HUDEP-2 (cell line): ENCODE results near the gene ARSB.
"Not testable (repeated sequence)": the region's sequence is repeated elsewhere in the genome, so short reads cannot be mapped to it uniquely, and the experiment has no call there.

Experiments
- DNase-seq, 76 experiments: peaks; one replicate each; lab custom pipeline; 2025; ENCODE audit not compliant: unreplicated experiment in 76 of 76; lab: John Stamatoyannopoulos, UW

ARSB gene

DNA sequence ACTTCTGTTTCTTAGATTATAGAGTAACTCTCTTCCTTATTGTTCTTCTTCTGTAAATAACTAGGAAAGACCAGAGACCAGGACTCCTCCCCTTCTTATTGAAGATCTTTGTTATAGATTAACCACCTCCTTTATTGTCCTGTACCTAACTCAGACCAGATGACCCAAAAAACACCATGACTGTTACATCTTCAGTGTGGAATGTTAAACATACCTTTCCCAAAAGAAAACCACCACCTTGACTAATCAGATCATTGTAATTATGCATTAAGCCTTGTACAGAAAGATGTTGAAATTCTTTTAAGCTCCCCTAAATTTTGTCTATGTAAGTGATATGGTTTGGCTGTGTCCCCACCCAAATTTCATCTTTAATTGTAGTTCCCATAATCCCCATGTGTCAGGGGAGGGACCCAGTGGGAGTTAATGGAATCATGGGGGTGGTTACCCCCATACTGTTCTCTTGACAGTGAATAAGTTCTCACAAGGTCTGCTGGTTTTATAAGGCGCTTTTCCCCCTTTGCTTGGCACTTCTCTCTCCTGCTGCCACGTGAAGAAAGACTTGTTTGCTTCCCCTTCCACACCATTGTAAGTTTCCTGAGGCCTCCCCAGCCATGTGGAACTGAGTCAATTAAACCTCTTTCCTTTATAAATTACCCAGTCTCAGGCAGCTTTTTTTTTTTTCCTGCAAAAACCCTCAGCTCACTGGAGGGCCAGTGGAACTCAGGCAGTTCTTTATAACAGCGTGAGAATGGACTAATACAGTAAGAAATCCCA is 26.3 kb downstream of the ARSB start:
- DNase-seq: no peak

DNA sequence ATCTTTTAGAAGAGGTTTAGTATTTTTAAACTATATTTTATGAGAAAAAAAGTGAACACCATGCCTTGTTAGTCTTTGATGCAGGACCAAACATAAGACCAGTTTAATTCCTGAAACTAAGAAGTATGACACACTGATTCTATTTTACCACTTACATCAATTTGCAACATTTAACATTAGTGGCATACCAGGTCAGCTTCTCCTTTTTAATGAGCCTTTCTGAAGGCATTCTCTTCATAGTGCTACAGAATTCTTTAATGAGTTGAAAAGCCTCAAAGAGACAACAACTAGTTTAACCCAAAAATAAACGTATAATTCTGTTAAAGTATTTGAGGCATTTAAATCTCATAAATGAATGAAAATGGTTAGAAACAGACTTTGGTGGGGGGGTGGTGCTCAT is 28.2 kb downstream of the ARSB start:
- no peak for DNase-seq

DNA sequence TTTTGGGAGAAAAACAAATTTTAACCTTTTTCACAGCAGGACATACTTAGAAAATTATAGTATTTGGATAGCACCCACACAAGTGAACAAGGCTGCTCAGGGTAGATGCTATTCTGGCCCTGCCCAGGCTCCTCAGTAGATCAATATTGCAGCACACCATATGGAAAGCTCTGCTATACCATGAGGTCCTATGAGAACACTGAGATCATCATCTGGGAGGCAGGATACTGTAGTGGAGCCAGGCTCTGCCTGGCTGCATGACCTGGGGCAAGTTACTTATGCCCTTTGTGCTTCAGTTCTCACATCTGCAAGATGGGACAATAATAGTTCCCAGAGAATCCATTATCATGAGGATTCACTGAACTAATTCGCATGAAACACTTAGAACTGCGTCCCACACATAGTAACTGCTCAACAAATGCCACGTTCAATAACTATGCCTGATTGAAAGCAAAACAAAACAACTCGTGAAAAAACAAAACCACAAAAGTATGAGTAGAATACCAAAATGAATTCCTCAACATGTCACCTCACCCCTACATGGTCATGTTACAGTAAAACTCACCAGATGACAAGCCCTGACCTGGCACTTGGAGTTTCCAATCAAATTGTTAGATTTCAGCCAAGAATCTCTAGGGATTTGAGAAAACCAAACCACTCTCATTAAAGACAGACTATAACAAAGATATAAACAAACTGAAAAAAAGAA is 31.9 kb downstream of the ARSB start:
- no peak for DNase-seq

DNA sequence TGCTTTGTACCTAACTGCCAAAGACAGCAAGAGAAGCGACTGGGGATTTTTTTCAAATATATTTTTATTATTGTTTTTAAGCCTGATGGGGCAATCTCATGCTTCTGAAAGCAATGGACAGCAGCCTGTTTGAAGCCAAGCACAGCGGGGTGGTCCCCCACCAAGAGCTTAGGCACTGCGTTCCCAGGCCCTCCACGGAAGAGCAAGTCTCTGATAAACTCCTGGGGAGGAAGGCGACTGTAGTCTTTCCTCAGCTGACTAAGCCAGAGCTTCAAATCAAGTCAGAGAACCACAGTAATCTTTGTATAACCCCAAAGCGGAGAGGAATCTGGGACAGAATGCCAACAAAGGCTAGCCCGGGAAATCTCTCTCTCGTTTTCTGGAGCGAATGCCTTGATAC is 54.4 kb downstream of the ARSB start:
- DNase-seq: no peak

DNA sequence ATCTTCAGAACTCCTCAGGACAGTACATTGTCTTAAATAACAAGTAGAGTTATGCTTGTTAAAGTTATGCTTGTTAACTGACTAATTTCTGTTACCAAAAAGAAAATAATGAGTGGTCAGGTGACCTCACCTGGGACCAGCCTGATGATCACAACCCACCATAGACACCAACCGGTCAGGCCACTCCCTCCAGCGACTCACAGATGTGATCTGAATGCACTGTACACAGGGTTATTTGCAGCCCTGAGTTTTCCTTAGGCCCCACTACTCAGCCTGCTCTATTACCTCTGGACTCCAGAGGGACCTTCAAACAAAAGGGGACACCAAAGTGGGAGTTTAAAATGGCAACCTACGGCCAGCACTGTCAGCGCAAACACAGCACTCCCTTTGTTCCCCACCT is 55.3 kb downstream of the ARSB start:
- DNase-seq: no peak

DNA sequence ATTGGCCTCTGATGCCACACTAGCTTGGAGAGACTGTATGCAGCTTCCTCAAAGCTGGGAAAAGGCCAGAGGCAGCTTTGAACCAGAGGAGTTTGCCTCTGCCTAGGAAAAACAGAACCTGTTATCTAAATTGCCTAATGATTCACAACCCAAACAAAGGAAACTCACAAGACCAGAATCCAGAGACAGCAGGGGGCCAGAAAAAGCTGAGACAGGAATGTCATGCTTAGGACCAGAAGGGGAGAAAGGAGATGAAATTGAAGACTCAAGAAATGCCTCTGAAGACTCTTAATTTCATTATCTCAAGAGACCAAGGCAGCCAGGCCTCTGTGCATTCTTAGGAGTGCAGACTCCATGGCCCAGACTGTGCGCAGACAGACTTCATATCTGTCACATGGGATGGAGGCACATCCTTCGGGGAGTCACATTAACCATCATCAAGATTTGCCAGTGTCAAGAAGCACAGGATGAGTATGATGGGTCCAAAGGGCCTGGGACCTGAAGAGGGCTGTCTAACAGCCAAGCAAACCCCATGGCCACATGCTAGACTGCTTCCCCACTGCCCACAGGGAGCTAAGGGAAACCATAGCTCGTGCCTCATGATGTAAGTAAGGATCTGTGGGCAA is 57.3 kb downstream of the ARSB start:
- DNase-seq: no peak

DNA sequence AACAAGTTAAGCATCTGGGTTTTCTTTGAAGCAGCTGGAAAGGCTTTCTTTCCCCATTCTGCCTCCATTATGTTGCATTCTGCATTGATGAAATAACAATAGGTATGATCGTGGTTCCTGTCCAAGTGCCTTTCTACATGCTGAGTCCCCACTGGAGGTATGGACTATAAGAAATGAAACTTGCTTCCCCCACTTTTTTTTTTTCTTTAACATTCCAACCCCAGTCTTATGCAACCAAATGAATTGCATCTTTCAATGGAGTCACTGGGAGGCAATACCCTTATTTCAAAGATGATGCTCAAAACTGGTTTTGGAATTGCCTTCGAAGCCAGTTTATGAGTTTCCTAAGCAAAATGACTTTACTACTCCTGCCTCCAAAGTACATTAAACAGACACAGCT is 58.9 kb downstream of the ARSB start:
- no peak for DNase-seq

DNA sequence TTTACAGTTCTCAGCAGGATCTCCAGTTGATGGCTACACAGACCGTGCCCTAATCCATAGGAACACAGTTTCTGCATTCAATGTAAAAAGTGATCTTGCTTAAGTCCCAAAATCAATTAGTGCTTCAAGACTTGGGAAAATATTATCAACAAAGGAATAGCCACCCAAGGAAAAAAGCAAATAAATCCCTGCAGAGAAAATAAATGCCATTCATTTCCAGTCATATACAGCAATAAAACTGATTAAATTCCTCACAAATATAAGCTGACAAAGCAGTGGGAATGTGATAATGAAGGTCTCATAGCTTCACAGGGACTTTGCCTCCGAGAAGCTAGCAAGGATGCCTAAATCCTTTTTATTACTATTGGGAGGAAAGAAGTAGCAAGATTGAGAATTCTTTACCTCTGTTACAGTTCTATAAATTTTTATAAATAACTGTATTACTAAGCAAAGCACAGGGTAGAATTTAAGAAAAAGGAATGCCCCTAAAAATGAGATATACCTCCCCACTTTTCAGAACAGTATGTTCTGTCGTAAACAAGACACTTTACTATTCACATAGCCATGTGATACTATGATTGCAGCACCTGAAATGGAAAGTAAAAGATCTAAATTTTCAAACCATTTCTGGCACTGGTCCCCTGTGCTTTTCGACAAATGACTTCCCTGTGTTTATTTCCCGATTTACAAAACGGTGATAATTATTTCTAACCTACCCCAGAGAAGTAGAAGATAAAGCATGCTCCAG is 59.8 kb downstream of the ARSB start:
- no peak for DNase-seq

DNA sequence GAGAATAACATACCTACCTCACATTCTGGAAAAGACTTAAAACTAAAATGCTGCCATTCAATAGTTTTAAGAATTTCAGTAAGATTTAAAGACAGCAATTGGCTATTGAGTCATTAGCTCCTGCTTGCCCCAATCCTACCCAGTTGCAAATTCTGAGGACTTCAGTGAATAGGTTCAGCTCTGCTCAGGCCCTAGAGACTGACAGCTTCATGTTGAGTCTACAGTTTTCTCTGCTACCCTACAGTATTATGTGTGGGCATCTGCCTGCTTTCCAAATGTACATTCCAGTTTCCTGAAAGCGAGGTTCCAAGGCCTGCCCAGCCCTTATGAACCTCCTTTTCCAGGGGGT is 61.5 kb downstream of the ARSB start:
- DNase-seq: no peak

DNA sequence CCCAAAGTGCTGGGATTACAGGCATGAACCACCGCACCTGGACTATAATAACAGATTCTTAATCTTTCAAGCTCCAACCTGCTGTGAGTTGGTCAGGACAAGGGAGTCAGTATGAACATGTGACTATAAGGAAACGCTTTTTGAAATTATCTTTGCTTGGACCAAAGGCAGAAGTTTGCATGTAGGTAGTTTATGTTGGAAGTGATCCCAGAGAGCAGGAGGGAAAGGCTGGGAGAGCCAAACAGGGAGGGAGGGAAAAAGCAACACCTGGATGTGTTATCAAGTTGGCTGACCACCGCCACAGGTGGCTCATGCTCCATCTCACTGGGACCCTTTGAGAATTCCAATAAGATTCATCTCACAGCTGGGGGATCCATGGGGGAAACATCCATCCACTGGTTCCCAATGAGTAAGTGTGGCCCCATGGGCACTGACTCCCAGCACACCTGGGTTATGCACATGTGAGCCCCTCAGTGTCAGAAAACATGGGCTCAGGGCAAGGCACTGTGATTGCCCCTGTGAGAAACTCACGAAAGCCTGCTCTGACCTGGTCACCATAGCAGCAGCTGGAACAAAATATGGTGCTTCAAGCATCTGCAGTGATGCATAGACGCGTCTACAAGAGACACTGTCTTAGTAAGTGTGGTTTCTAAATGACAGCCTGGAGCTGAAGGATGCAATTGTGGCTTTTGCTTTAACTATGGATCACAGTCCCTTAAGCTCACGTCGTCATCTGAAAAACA is 62.1 kb downstream of the ARSB start:
- DNase-seq: no peak

DNA sequence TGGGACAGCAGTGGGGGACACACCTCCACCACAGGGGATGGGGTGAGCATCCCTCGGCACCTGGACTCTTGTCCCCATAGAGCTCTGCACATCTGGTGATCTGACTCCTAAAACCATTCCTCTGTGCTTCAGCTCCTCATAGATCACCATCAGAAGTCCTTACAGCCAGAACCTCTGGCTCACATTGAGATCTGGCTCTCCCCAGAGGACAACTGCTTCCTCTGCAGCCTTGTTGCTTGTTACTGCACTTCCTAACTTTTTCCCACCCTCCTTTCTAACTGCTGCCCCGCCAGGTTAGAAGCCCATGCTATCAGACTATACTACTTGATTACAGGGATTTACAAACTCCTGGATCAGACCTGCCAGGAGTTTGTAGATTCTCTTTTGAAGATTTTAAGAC is 64.5 kb downstream of the ARSB start:
- DNase-seq: no peak

DNA sequence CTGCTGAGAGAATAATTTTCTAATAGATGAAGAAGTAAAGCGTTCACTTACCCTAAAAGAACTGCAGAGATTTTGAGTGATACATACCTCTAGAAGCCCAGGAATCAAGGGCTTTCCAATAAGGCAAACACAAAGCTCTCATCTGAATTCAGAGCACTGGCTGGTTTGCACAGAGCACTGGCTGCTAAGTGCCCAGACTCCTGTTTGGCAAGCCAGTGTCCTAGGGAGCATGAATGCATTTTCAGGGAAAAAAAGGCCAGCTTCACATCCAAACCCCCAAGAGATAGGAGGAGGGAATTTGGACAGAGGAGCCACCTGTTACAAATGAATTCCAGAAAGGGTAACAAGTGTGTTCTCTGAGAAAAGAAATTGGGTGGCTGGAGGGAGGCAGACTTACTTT is 65.3 kb downstream of the ARSB start:
- no peak for DNase-seq

DNA sequence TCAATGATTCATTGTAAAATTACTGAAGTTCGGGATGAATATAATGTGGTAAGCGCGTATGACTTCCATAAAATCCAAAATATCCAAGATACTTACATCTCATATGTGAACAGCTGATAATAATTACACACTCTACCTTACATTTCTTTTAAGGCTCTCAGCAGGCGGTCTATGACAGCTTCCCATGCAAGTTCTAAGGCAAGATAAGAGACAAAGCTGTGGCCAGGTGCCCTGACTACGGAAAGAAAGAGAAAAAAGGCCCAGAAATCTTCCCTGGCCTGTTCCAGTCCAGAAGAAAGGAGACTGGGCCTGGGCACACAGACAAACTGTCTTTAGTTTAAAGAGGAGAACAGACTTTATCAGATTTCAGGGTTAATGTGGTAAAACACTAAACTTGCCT is 69.1 kb downstream of the ARSB start:
- DNase-seq: no peak

DNA sequence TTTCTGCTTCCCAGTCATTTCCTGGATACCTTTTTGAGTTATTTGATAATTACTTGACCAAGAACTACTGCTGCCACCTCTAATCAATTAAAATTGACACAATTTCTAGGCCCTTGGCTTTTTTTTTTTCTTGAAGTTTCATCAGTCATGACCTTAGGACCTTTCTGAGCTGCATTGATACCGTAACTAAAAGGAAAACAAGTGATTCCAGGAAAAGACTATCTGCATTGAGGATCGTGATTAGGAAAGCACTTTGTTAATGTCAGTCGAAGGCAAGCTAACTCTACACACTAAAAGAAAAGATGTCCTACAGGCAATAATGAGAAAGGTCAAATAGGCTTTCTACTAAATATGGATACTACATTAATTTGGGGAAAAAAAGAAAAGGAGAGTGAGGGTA is 69.9 kb downstream of the ARSB start:
- no peak for DNase-seq

DNA sequence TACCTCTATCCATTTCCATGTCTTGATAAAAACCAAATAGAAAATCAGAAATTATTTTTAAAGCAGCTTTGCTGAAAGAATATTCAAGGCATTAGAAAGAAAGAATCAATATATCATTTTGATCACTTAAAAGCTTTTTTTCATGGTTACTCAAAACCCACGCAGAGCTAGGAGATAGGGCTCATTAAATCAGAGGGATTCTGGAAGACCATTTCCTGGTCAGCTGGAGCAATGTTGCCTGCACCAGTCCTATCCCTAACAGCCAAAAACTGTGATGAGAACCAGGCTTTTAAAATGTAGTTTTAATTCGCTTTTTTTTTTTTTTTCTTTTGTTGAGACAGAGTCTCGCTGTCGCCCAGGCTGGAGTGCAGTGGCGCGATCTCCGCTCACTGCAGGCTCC is 72.3 kb downstream of the ARSB start:
- DNase-seq: no peak

DNA sequence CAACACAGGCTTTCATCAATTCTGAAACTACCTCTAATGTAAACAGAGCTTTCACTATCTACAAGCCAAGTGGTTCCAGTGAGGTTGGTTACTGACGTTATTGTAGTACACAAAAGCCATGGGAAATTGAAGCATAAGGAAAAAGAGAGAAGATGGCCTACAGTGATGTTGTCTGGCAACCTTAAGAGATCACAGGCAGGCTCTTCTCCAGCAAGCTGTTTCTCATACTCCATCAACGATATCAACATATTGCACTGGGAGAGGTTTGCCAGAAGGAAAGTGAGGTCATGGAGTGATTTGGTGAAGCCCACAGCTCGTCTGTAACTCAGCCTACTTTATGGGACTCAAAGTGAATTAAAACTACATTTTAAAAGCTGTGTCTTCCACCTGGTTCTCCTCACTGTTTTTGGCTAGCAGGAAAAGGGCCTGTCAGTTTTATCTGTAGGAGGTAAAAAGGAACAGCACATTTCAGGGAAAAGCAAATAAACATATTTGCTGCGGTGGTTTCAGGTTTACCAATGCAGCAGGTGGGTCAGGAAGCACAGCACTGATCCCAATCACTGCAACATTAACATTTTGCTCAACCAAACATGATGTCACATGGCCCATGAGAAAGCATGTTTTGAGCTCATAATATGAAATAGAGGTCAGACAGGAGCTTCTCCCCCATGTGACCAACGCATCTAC is 72.9 kb downstream of the ARSB start:
- DNase-seq: no peak

DNA sequence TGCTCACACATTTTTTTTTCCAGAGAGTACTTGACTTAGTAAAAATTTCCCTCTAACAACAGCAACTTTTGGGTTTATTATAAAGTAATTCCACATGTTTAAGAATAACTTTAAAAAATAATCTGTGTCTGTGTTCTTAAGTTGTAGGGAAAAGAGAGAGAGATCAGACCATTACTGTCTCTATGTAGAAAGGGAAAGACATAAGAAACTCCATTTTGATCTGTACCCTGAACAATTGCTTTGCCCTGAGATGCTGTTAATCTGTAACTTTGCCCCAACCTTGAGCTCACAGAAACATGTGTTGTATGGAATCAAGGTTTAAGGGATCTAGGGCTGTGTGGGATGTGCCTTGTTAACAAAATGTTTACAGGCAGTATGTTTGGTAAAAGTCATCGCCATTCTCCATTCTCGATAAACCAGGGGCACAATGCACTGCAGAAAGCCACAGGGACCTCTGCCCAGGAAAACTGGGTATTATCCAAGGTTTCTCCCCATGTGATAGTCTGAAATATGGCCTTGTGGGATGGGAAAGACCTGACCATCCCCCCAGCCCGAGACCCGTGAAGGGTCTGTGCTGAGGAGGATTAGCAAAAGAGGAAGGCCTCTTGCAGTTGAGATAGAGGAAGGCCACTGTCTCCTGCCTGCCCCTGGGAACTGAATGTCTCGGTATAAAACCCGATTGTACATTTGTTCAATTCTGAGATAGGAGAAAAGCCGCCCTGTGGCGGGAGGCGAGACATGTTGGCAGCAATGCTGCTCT is 75.7 kb downstream of the ARSB start:
- not testable (repeated sequence) for DNase-seq

DNA sequence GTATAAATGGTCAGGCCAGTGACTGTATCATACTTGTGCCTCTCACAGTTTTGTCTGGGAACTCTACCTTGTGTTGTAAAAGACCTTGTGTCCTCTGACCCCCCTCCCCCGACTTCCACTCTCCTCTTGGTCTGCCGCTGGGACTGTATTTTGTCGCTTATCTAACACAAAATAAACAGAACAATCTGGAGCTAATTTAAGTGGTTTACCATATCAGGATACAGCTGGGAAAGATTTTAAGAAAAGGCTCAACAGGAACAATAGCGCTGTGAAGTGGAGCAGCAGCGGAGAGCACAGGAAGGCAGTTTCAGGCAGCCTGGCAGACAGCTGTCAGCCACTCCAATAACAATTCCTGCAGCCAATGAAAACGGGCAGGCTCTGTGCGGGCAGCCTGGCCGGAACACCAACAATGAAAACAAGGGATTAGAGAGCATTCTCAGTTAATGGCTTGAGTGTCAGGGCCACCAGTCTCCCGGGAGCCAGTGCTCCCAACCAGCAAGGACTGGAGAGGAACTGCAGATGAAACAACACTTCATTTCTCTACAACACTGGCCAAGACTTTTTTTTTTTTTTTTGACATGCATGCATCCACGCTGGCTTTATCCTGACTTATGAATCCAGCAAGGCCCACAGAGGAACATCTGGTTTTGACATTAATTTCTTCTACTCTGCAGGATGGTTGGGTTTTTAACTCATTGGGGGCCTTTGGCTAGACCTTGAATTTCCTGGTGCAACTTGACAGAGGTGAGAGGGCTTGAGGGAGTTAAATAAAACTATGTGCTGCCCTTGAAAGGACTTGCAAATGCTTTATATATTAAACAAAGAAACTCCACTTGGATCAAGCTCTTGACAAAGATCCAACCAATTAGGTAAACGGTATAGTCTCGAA is 76.7 kb downstream of the ARSB start:
- DNase-seq: no peak
